DLD1 (cell line): ENCODE measurements around the gene GPR84.

Experiments
- in situ Hi-C: cut with HindIII; loops from 2 replicates; pipeline ENCODE4 v1.10.0; 2017; ENCODE audit warnings: low sequenced_read_pairs

The GPR84 gene

DNA sequence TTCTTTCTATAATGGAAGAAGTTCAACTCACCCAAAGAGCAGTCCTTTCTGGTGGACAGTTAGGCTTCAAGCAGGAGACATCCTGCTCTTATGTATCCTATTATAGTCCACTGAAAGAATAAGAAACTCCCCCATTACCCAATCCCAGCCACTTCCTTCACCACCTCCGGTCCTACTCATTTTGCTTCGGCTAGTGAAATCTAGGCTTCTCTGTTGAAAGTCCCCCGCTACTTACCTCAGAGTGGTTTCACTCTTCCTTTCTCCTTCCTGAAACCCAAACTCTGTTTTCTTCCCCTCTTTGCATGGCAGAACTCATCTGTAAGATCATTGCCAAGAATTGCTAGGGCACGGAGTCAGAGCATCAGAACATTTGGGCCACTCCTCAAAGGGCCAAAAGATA lies at the start of gene GPR84:
TSS of gene GPR84 (minus strand) at position 74 of the 400 bp plus-strand sequence. CDS start 635 bp downstream, outside the sequence.
- in situ Hi-C loops, result loop anchor here (25.0 kb wide), 1 partner anchor 152 kb away; no protein-coding TSS in a partner anchor

DNA sequence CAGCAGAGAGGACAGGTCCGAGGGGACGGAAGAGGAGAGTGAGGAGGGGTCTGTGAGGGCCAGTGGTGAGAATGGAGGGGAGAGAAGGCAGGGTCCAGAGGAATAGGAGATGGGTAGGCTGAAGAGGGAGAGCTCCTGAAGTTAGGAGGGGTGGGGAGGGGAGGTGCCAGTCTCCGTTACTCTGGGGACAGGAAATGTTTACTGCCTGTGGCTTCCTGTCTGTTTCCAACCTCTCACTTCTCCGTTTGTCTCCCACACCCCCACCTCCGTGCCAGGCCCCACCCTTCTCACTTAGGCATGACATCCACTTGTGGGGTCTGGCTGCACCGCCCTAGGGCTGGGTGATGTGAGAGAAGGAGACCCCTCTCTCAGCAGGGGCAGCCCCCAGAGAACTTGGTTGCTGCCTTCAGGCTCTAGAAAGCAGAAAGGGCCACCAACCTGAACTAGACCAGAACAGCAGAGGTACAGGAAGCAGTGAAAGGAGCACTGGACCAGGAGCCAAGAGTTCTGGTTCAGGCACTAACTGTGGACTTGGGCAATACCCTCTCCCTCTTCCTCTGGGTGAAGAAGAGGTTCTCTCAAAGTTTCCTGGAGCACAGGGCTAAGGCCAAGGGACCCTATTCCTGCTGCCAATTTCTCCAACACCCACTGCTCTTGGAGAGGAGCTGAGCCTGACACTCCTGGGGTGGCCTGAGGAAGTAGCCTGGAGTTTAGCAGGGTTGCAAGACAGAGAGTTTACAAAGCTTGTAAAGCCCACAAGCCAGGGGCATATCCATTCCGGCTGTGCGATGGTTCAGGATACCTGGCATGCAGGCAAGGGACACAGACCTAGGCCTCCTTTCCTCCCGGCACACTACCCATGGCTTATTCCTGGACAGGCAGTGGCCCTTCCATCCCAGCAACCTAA lies 49.3 kb upstream of the GPR84 start:
- in situ Hi-C loops, result no loop called here

DNA sequence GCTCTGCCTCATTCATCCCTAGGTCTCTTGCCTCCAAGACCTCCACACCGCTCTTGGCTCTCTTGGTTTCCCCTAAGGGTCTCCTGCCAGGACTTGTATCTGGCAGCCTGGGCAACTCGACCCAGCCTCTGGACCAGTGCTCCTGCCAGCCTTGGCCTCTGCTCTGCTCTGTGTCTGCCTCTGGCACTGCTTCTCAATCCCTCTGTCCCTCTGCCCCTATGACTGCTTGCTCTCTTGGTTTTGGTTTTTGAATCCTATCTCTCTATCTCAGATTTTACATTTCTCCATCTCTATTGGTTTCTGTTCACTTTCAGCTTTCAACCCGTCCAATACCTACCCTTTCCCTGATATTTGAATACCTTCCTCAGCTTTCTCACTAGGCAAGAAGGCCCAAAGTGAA lies 48.5 kb upstream of the GPR84 start:
- in situ Hi-C loops, result no loop called here

GRCh38 chr12:54412348-54412747 lies 48.1 kb upstream of the GPR84 start:
- in situ Hi-C loops, result no loop called here

DNA sequence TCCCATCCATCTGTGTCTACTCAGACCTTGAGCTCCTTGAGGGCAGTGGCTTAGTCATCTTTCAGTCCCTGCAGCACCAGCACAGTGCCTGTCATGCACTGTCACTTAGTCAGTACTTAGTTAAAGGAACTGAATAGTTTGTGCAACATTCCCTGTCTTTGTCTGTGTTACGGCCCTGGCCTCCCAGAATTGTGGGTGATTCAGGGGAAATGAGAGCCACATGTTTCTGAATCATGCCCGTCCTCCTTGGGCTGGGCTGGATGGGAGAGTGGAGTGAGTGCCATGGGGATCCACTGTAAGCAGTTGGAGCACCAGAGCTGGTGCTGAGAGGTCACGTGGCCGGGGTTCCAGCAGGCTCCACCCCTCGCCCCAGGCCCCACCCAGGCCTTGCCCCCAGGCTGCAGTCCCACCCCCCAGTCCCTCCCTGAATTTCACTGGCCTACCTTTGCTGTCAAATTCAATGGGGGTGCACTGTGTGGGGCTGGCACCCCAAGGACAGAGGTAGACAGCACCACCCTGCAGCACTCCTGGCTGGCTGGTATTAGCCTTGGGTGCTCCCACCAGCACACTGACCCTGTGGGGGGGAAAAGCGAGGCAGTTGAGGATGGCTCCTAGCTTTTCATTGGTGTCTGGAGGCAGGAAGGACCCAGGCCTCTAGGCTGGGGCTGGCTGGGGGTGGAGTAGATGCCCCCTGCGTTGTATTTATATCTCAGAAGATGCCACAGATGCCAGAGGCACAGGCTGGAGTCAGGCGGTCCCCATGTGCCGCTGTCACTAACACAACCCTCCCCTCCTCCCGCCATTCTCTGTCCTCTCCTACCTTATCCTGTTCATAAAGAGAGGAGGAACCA lies 47.3 kb upstream of the GPR84 start:
- in situ Hi-C loops, result no loop called here

- in situ Hi-C loops, result no loop called here
These were observed 45.0 kb upstream of the GPR84 start for GRCh38 chr12:54409267-54409666.

DNA sequence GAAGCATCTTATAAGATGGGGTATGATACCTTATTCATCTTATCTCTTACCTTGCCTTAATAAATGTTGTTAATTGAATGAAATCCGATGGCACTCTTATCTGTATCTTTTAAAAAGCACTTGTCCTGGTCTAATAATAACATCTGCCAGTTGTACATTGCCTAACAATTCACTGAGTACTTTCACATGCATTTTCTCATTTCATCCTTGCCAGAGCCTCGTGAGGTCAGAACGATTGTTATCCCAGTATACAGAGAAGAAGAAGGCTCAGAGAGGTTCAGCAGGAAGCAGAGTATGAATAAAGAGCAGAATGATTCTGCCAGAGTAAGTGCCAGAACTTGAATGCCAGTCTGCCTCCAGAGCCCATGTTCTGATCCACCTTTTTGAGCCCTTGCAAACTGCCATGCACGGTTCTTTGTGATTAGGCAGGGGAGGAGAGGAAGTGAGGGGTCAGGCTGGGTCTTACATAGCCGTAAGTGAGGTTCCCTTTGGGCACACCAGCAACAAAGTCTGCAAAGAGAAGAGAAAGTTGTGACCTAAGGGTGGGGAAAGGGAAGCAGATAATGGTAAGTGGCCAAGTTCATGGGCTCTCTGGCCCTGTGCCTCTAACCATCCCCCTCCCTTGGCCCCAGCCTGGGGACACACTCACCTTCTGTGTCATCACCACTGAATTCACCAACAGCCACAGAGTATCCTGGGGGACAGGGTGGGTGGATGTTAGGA lies 43.1 kb upstream of the GPR84 start:
- in situ Hi-C loops, result no loop called here

DNA sequence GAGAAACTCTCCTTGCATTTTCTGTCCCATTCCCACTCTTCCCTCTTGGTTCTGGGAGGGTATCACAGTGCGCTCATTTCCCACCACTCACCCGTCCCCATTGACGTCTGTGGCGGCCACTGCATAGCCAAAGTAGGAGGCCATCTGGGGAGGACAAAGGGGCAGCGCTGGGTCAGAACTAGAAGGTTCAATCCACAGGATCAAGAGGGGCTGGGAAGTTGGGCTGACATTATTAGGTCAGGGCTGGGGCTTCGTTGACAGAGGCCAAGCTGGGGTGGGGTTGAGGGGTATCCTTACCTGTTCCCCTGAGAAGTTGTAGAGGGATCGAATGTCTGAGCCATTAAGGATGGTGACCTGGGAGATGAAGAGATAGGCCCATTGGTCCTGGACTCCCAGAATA lies 41.3 kb upstream of the GPR84 start:
- in situ Hi-C loops, result no loop called here

DNA sequence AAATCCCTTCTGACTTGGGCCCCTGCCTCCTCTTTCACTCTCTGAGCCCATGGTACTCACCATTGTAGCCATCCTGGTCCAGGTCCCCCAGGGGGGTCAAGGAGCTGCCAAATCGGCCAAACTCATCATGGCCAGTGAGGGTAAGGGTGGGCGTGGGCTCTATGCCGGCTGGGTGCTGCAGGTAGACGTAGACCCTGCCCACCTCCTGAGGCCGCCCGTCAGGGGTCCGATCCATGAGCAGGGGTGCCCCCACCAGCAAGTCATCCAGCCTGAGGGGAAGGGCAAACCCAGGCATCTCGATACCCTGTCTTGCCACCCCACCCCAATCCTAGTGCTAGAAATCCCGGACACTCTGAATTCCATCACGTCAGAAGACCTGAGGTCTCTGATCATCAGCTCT lies 40.8 kb upstream of the GPR84 start:
- in situ Hi-C loops, result no loop called here

DNA sequence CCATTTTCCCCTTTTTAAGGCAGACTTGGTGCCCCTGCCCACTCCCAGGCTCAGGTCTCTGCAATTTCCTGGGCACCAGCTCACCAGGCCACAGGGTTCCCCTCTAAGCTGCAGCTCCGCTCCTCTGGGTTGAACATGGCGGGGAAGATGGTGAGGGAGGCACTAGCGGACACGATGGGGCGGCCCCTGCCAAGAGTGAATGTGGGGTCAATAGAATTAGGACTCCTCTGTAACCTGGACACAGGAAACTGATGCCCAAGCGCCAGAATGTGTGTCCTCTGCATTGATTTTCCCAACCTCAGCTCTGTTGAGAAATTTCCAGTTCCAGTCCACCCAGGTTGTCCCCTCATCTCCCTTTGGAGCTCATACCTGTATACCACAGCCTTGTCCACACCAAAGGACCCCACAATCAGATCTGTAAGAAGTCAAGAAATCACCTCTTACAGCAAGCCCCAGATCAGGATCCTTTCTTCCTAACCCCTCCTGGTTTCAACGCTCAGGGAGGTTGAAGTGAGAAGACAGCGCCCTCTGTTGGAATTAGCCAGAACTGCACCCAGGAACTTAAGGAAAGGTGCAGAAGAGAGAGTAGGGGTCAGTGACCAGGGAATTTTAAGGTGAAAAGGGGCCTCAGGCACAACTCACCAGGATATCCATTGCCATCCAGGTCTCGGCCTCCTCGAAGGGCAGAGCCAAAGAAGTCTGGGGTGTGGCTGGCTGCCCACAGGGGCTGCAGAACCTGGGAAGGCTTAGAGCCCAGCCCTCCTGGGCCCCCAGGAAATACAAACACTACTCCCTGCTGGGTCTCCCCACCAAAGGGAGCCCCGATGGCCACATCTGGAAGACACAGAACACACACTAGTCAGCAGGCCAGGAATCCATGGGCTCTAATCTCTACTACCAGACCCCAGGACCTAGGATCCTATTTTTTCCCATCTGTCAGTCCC lies 40.0 kb upstream of the GPR84 start:
- in situ Hi-C loops, result no loop called here

- in situ Hi-C loops, result no loop called here
These were observed 36.8 kb upstream of the GPR84 start for GRCh38 chr12:54401119-54401518.

DNA sequence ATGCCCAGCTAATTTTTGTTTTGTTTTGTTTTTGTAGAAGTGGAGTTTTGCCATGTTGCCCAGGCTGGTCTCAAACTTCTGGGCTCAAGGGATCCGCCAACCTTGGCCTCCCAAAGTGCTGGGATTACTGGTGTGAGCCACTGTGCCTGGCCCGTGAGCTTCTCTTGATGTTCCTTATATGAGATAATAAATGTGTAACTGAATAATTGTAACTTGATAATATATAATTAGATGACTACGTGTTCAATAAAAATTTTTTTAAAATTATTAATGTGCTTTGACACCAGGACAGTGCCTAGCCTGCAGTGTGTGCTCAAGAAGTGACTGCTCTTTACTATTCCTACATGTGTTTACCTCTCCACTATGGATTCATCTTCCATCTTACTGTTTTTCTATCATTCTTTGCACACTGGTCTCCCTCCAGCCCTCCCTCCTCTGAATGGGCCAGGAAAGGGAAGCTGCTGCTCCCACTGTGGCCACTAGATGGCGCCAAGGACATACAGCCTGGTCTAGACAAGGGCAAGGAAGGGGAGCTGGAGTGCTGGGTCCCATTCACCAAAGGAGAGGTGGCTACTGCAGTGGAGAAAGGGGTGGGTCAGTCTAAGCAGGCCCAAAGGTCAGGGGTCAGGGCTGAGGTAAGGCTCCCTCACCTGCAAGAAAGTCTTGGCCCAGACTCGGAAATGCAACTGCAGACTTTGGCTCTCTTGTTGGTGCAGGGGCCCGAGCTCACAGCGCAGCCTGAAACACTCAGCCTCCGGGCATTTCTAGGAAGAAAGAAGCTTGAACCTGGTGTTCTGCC lies 34.9 kb upstream of the GPR84 start:
- in situ Hi-C loops, result no loop called here

DNA sequence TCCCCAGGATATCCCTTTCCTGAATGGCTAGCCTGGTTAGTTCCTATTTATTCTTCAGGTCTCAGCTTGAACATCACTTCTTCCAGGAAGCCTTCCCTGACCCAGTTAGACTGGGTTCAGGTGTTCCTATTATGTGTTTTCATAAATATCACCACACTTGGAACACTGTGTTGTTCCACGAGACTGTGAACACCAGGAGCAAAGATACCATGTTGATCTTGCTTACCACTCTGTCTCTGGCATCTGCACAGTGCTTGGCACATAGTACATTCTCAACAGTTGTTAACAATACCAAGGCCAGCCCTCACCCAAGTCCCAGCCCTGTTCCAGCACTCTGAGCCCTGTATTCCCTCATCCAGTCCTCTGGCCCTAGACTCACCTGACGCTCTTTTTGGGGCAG lies 33.9 kb upstream of the GPR84 start:
- in situ Hi-C loops, result no loop called here

DNA sequence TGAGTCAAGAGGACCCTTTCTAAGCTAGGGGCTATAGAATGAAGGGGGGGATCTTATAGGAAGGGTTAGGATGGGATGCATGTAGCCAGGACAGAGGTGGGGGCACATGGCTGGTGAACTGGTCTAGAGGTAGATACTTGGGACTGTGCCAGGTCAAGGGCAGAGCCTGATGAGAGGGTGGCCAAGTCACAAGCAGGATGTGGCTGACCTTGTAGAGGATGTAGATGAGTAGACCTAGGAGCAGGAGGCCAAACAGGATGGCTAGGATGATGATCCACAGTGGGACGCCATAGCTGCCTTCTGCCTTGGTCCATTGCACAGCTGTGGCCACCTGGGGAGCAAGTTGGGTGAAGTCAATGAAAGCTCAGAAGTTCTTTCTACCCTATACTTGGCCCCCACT lies 32.9 kb upstream of the GPR84 start:
- in situ Hi-C loops, result no loop called here

DNA sequence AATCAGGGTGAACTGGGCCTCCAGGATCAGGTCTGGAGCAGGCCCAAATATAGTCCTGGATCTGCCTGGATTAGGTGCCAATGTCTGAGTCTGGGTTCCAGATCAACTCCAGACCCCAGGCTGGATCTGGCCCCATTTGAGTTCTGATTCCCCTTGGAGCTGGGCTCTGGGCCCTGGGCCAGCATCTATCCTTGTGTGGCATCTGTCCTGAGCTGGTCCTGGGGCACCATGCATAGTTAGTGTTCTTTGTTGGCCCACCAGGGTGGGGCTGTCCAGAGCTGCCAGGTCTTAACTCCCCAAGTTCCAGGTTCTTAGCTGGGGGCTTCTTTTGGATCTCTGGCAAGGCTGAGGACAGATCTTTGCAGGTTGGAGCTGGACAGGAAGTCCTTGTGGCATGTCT lies 31.3 kb upstream of the GPR84 start:
- in situ Hi-C loops, result no loop called here

DNA sequence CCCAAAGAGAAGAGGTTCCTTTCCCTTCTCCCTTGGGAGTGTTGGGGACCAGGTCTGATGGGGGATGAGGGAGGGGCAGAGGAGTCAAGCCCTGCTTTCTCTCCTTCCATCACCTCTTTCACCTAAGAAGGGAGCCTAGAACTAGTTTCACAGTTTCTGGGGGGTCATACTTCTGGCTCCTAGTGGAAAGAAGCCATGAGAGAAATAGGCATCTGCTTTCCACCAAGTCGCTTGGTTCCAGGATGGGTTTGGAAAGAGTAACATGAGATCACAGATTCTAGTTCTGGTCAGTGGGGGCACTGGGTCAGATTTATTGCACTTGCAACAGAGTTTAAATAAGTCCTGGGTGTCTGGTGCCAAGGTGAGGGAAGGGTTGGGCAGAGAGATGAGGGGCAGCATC lies 30.7 kb upstream of the GPR84 start:
- in situ Hi-C loops, result no loop called here

DNA sequence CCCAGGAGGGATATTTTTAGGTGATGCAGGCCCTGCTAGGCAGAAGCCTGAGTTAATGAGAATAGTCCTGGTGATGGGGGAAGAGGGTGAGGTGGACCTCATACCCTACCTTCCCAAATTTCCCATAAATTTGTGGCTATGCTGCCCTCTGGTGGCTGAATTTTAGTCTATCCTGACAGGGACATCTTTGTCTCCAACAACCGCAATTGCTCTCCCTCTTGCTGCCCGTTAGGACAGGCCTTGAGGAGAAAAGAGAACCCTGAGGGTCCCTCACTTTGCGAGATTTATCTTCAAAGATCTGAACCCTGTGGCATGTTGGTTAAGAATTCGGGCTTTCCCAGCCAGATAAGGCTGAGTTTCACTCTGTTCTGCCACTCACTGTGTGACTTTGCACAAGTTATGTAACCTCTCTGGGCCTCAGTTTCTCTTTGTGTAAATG lies 30.0 kb upstream of the GPR84 start:
- in situ Hi-C loops, result no loop called here

- in situ Hi-C loops, result no loop called here
These were observed 29.5 kb upstream of the GPR84 start for GRCh38 chr12:54393743-54394142.

DNA sequence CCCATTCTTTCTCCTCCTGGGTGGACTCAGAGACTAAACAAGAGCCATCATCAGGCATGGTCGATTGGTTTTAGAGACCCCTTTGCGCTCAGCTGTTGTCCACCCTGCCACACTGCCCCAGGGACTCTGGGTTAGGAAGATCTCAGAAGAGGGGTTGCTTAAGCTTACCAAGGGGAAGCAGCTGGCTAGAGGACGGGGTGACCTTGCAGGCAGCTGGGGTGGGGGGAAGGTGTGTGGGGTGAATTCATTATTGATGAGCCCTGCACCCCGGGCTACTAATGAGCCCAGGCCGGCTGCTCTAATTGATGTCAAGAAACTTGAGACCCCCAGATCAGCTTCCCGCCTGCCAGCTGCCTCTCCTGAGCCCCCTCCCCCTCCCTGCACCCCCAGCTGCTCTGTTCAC lies 28.9 kb upstream of the GPR84 start:
- in situ Hi-C loops, result no loop called here
